DND-41 (cell line): ENCODE data around the gene DES.

Experiments used
- ATAC-seq: fragments of 200-7000 bp; cut with Tn5 transposase; 3 replicates; pipeline ENCODE4 v1.9.1; 2021; ENCODE audit warnings: low read depth; ENCODE audit not compliant: insufficient read depth
- DNase-seq: peaks from one replicate; pipeline ENCODE4 v3.0.0-alpha.2; 2020
- H2AFZ ChIP-seq: 2 replicates; pipeline ENCODE4 v1.6.0; 2012; ENCODE audit warnings: low read depth, low read length
- H3K27ac ChIP-seq: 2 replicates; pipeline ENCODE4 v1.5.1; 2012; ENCODE audit warnings: low read length, inconsistent platforms
- H3K27me3 ChIP-seq: fragments of 200-600 bp; sonication (generic); 2 replicates; pipeline ENCODE4 v1.6.0; 2012; ENCODE audit warnings: low read length, mild to moderate bottlenecking, inconsistent platforms; ENCODE audit not compliant: insufficient read depth, poor library complexity
- H3K36me3 ChIP-seq: 2 replicates; pipeline ENCODE4 v1.5.1; 2012; ENCODE audit warnings: low read length, inconsistent platforms; ENCODE audit not compliant: insufficient read depth
- H3K4me1 ChIP-seq: 2 replicates; pipeline ENCODE4 v1.5.1; 2012; ENCODE audit warnings: mild to moderate bottlenecking, low read length; ENCODE audit not compliant: insufficient read depth
- H3K4me2 ChIP-seq: 2 replicates; pipeline ENCODE4 v1.6.0; 2012; ENCODE audit warnings: mild to moderate bottlenecking, moderate library complexity, low read length, inconsistent platforms; ENCODE audit not compliant: insufficient read depth
- H3K4me3 ChIP-seq, 2 experiments: fragments of 200-600 bp in 1 of 2; shearing (Covaris generic) in 1 of 2; 2 replicates each; pipeline ENCODE4 v1.5.1; 2012 to 2016; ENCODE audit warnings: inconsistent platforms in 2 of 2, low read length in 2 of 2, mild to moderate bottlenecking in 2 of 2, low read depth in 1 of 2, moderate library complexity in 1 of 2
- H3K79me2 ChIP-seq: 2 replicates; pipeline ENCODE4 v1.6.0; 2012; ENCODE audit warnings: low read length, inconsistent platforms; ENCODE audit not compliant: insufficient read depth
- H3K9ac ChIP-seq: 2 replicates; pipeline ENCODE4 v1.6.0; 2012; ENCODE audit warnings: low read depth, mild to moderate bottlenecking, inconsistent platforms, low read length, moderate library complexity
- H3K9me3 ChIP-seq: 2 replicates; pipeline ENCODE4 v1.5.1; 2012; ENCODE audit warnings: low read length, moderate library complexity, mild to moderate bottlenecking, inconsistent platforms; ENCODE audit not compliant: insufficient read depth, severe bottlenecking
- H4K20me1 ChIP-seq: 2 replicates; pipeline ENCODE4 v1.6.0; 2012; ENCODE audit warnings: low read length; ENCODE audit not compliant: insufficient read depth
- EZH2 ChIP-seq: IDR thresholded peaks from 3 replicates; pipeline ENCODE4 v1.6.1; 2012; ENCODE audit warnings: borderline replicate concordance, low read depth, mild to moderate bottlenecking, moderate library complexity, low read length, inconsistent platforms; ENCODE audit not compliant: severe bottlenecking
- TF ChIP-seq, protein P1 (sequence below): IDR thresholded peaks from 2 replicates; pipeline ENCODE4 v1.5.1; 2012; ENCODE audit warnings: borderline replicate concordance, low read length, moderate library complexity, mild to moderate bottlenecking; ENCODE audit not compliant: poor library complexity, severe bottlenecking; ENCODE audit errors: extremely low read depth

DES gene

DNA sequence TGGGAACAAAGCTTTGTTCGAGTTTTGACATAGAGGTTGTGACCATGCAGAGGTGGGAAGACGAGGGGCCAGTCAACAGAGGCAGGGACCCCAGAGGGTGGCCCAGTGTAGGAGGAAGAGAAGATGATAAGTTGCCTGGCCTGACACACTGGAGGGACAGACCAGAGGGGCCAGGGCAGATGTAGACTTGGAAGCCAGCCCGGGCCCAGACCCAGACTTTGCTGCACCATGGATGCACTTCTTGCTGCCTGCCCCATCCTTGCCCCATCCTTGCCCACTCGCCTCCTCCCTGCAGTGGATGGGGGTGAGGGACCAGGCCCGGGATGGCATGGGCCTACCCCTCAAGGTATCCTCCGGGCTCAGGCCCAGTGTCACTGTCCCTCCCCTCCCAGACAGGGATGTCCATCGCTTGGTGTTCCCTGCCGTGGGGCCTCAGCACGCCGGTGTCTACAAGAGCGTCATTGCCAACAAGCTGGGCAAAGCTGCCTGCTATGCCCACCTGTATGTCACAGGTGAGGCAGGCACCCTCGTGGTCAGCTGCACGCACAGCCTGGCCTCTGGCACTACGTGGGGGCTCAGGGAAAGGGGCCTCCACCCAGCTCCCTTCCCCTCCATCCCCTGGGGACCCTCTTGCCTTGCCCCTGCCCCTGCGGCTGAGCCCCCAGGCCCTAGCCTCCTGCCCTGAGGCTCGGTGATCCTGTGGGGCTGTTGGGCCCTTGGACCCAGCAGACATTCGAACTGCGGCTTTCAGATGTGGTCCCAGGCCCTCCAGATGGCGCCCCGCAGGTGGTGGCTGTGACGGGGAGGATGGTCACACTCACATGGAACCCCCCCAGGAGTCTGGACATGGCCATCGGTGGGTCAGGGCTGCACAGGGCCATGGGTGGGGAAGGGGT lies 53.5 kb downstream of the DES start:
- no peak overlapping the region for H3K9ac ChIP-seq
- no peak overlapping the region for H3K4me3 ChIP-seq
- no peaks in the 10 kb centered on the region for H3K79me2 ChIP-seq
- DNase-seq (no peak), ATAC-seq (no peak)
- no peaks in the 10 kb centered on the region for H3K27me3 ChIP-seq
- H3K9me3 ChIP-seq, result no peaks in the 10 kb centered on the region
- H3K27ac ChIP-seq, result no peak overlapping the region
- H3K4me1 ChIP-seq, result no peaks in the 10 kb centered on the region
- TF ChIP-seq EZH2, result no peak
- TF ChIP-seq, protein P1, sequence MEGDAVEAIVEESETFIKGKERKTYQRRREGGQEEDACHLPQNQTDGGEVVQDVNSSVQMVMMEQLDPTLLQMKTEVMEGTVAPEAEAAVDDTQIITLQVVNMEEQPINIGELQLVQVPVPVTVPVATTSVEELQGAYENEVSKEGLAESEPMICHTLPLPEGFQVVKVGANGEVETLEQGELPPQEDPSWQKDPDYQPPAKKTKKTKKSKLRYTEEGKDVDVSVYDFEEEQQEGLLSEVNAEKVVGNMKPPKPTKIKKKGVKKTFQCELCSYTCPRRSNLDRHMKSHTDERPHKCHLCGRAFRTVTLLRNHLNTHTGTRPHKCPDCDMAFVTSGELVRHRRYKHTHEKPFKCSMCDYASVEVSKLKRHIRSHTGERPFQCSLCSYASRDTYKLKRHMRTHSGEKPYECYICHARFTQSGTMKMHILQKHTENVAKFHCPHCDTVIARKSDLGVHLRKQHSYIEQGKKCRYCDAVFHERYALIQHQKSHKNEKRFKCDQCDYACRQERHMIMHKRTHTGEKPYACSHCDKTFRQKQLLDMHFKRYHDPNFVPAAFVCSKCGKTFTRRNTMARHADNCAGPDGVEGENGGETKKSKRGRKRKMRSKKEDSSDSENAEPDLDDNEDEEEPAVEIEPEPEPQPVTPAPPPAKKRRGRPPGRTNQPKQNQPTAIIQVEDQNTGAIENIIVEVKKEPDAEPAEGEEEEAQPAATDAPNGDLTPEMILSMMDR, result no peak
- no peaks in the 10 kb centered on the region for H3K36me3 ChIP-seq
- no peaks in the 10 kb centered on the region for H4K20me1 ChIP-seq
- no peak overlapping the region for H2AFZ ChIP-seq
- H3K4me2 ChIP-seq, result no peak overlapping the region

DNA sequence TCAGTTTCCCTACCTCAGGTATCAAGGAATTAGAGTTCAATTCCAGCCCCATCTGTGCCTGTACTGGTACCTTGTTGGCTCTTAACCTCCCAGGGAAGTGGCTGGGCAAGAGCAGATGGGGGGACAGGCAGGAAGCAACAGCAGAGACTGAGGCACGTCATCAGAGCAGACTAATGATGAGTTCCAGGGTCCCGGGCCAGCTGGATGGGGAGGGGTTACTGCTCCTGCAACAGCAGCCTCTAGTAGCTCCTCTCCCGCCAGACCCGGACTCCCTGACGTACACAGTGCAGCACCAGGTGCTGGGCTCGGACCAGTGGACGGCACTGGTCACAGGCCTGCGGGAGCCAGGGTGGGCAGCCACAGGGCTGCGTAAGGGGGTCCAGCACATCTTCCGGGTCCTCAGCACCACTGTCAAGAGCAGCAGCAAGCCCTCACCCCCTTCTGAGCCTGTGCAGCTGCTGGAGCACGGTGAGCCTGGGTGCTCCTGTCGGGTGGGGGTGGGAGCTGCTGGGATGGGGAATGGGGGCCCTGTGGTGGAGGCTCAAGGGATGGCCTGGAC lies 54.5 kb downstream of the DES start:
- Histone ChIP-seq H3K36me3 (no peaks in the 10 kb centered on the region), H3K9ac (no peak overlapping the region), H2AFZ (no peak overlapping the region), H3K4me2 (no peak overlapping the region), H3K4me3 (no peak overlapping the region), H4K20me1 (peaks cover 4% of the 10 kb centered on the region), H3K27ac (no peak overlapping the region), H3K4me1 (no peaks in the 10 kb centered on the region), H3K27me3 (no peaks in the 10 kb centered on the region), H3K9me3 (no peaks in the 10 kb centered on the region), H3K79me2 (no peaks in the 10 kb centered on the region)
- DNase-seq (no peak), ATAC-seq (no peak)
- TF ChIP-seq EZH2, result no peak
- TF ChIP-seq, protein P1, result no peak

DNA sequence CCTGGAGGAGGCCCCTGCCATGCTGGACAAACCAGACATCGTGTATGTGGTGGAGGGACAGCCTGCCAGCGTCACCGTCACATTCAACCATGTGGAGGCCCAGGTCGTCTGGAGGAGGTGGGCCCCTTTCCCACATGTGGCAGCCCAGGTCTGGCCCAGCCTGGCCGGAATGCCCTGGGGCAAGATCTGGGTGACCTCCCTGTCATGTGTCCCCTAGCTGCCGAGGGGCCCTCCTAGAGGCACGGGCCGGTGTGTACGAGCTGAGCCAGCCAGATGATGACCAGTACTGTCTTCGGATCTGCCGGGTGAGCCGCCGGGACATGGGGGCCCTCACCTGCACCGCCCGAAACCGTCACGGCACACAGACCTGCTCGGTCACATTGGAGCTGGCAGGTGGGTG lies 55.3 kb downstream of the DES start:
- H3K4me3 ChIP-seq, result no peak overlapping the region
- H3K9me3 ChIP-seq, result no peaks in the 10 kb centered on the region
- no peaks in the 10 kb centered on the region for H3K36me3 ChIP-seq
- H3K9ac ChIP-seq, result no peak overlapping the region
- no peak overlapping the region for H3K27ac ChIP-seq
- ATAC-seq, result no peak
- no peaks in the 10 kb centered on the region for H3K4me1 ChIP-seq
- no peak overlapping the region for H3K4me2 ChIP-seq
- H3K27me3 ChIP-seq, result no peaks in the 10 kb centered on the region
- no peak overlapping the region for H2AFZ ChIP-seq
- no peaks in the 10 kb centered on the region for H3K79me2 ChIP-seq
- H4K20me1 ChIP-seq, result peaks cover 5% of the 10 kb centered on the region
- TF ChIP-seq, protein P1, result no peak
- TF ChIP-seq EZH2, result no peak
- no peak for DNase-seq
